ENCODE data around the gene VRK2. TPM values are rescaled to one million over a fixed set of nuclear protein-coding genes. Genes with fewer than 3 reads are reported as not detected.

The VRK2 gene
- total RNA-seq, 1 donor from 2014 or later = 7.2 TPM

DNA sequence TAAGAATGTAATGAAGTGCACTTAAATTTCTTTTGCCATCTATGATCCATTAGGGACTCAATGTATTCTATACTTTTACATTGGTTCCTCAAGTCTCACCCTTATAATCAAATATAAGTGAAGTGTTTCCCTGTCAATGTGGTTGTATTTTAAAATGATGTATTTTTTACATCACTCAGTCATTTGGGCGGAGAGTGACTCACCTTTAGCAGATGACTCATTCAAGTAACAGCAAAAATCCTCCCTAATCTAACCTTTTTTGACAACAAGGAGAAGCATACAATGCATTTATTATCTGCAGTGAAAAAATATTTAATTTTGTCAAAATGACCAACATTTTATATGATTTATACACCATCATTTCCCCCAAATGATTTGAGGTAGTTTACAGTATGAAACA, 100.1 kb downstream of the VRK2 start:
- H3K27me3 Mint-ChIP-seq (ENCODE audit: unreplicated experiment) = no peaks in the 10 kb centered on the region
- H3K36me3 Mint-ChIP-seq (ENCODE audit: unreplicated experiment) = no peaks in the 10 kb centered on the region
- no peak overlapping the region for H3K4me3 Mint-ChIP-seq (ENCODE audit: unreplicated experiment)

DNA sequence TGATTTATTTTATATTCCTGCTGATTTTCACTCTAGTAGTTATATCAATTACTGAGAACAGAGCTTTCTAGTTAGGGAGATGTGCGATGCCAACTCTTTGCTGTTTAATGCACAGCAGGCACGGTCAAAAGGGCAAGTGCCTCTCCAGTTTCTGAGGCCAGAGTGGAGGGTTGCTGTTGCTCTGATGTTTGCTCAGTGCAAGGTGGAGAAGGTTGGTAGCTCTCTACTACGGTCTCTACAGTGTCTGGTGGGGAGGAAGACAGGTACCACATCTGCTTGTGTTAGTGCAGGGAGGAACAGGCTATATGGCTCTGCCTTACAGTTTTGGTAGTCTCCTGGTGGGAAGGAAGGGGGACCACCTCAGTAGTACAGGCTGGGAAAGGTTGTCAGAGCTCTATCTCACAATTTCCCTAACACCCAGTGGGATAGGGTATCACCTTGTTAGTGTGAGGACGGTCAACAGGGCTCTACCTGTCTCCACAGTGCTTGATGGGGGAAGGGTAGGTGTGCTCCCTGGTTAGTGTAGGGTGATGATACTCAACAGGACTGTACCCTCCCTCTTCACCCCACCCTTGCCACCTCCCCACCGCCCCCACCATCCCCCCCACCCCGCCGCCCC, 108.7 kb downstream of the VRK2 start:
- no peaks in the 10 kb centered on the region for H3K27me3 Mint-ChIP-seq (ENCODE audit: unreplicated experiment)
- DNase-seq = no peak
- TF ChIP-seq, protein P1, sequence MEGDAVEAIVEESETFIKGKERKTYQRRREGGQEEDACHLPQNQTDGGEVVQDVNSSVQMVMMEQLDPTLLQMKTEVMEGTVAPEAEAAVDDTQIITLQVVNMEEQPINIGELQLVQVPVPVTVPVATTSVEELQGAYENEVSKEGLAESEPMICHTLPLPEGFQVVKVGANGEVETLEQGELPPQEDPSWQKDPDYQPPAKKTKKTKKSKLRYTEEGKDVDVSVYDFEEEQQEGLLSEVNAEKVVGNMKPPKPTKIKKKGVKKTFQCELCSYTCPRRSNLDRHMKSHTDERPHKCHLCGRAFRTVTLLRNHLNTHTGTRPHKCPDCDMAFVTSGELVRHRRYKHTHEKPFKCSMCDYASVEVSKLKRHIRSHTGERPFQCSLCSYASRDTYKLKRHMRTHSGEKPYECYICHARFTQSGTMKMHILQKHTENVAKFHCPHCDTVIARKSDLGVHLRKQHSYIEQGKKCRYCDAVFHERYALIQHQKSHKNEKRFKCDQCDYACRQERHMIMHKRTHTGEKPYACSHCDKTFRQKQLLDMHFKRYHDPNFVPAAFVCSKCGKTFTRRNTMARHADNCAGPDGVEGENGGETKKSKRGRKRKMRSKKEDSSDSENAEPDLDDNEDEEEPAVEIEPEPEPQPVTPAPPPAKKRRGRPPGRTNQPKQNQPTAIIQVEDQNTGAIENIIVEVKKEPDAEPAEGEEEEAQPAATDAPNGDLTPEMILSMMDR (IDR thresholded peaks at IDR 0.05; ENCODE audit: partially characterized antibody, unreplicated experiment) = no peak
- H3K36me3 Mint-ChIP-seq (ENCODE audit: unreplicated experiment) = no peaks in the 10 kb centered on the region
- no peaks in the 10 kb centered on the region for H3K4me1 Mint-ChIP-seq (ENCODE audit: low read depth, unreplicated experiment)
- H3K27ac Mint-ChIP-seq (ENCODE audit: unreplicated experiment) = no peak overlapping the region
- H3K9me3 Mint-ChIP-seq (ENCODE audit: unreplicated experiment) = peaks cover 3% of the 10 kb centered on the region
- H3K4me3 Mint-ChIP-seq (ENCODE audit: unreplicated experiment) = no peak overlapping the region

More for the DNA sequence above, 100.1 kb downstream of the VRK2 start:
- Mint-ChIP-seq H3K27ac (ENCODE audit: unreplicated experiment) (no peak overlapping the region), H3K9me3 (ENCODE audit: unreplicated experiment) (no peaks in the 10 kb centered on the region), H3K4me1 (ENCODE audit: low read depth, unreplicated experiment) (no peaks in the 10 kb centered on the region)
- TF ChIP-seq, protein P1 (IDR thresholded peaks at IDR 0.05; ENCODE audit: partially characterized antibody, unreplicated experiment) = no peak
- DNase-seq = no peak

DNA sequence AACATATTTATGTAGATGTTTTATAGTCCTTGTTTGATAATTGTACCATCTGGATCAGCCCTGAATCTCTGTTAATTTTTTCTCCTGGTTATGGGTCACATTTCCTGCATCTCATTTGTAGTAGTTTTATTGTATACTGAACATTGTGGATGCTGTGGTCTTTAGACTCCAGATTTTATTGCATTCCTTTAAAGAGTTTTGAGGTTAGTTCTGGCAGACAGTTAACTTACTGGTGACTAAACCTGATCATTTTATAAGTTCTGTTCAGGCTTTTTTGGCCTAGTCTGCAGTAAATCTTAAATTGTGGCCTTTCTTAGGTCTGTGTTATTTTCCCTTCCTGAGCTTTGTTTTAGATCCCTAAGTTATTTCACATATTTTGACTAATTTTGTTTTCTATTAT, 110.2 kb downstream of the VRK2 start:
- no peaks in the 10 kb centered on the region for H3K4me1 Mint-ChIP-seq (ENCODE audit: low read depth, unreplicated experiment)
- H3K36me3 Mint-ChIP-seq (ENCODE audit: unreplicated experiment) = no peaks in the 10 kb centered on the region
- no peak overlapping the region for H3K27ac Mint-ChIP-seq (ENCODE audit: unreplicated experiment)
- no peaks in the 10 kb centered on the region for H3K27me3 Mint-ChIP-seq (ENCODE audit: unreplicated experiment)
- TF ChIP-seq, protein P1 (IDR thresholded peaks at IDR 0.05; ENCODE audit: partially characterized antibody, unreplicated experiment) = no peak
- peaks cover 3% of the 10 kb centered on the region for H3K9me3 Mint-ChIP-seq (ENCODE audit: unreplicated experiment)
- no peak overlapping the region for H3K4me3 Mint-ChIP-seq (ENCODE audit: unreplicated experiment)
- DNase-seq = no peak

DNA sequence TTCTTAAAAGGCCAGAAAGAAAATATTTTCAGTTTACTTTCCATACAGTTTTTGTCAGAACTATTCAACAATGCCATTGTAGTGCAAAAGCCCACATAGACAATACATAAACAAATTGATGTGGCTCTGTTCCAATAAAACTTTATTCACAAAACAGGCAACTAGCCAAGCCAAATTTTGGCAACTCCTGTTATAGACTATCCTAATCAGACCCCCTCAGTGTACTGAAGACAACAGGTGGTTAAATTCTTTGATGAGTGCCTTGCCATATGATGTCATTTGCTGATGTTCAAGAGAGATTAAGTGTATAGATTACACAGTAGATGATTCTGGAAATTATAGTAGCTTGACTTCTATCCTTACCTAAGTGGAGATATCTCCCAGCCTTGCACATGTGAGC, 111.1 kb downstream of the VRK2 start:
- Mint-ChIP-seq H3K4me3 (ENCODE audit: unreplicated experiment) (no peak overlapping the region), H3K36me3 (ENCODE audit: unreplicated experiment) (no peaks in the 10 kb centered on the region), H3K9me3 (ENCODE audit: unreplicated experiment) (peaks cover 3% of the 10 kb centered on the region), H3K27ac (ENCODE audit: unreplicated experiment) (no peak overlapping the region), H3K4me1 (ENCODE audit: low read depth, unreplicated experiment) (no peaks in the 10 kb centered on the region), H3K27me3 (ENCODE audit: unreplicated experiment) (no peaks in the 10 kb centered on the region)
- DNase-seq = no peak
- TF ChIP-seq, protein P1 (IDR thresholded peaks at IDR 0.05; ENCODE audit: partially characterized antibody, unreplicated experiment) = no peak

DNA sequence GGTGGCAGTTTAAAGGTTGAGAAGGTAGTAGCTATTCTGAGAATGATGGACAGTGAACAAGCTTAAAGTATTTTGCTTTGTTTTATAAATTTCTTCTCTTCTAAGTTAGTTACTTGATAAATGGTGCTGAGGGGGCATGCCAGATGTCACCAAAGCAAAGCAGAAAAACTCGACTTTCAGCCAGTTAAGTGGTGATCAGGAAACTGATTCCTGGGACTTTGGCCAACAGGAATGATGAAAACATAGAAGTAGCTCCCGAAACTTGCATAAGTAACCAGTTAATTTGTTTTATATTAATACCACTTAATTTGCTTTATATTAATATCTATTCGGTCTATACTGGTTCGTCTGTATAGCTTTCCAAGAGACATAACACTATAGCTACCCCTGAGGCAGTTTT, 111.9 kb downstream of the VRK2 start:
- Mint-ChIP-seq H3K4me3 (ENCODE audit: unreplicated experiment) (no peak overlapping the region), H3K27me3 (ENCODE audit: unreplicated experiment) (no peaks in the 10 kb centered on the region), H3K4me1 (ENCODE audit: low read depth, unreplicated experiment) (no peaks in the 10 kb centered on the region), H3K9me3 (ENCODE audit: unreplicated experiment) (peaks cover 3% of the 10 kb centered on the region), H3K36me3 (ENCODE audit: unreplicated experiment) (no peaks in the 10 kb centered on the region), H3K27ac (ENCODE audit: unreplicated experiment) (no peak overlapping the region)
- DNase-seq = no peak
- TF ChIP-seq, protein P1 (IDR thresholded peaks at IDR 0.05; ENCODE audit: partially characterized antibody, unreplicated experiment) = no peak
